CD4-positive, alpha-beta T cell treated with Interleukin-6 at 100 ng/mL for 8 hours (primary cell): ENCODE measurements around the gene CCM2.

Source experiments
- DNase-seq: peaks from one replicate; pipeline ENCODE4 v3.0.0-alpha.2; 2020; ENCODE audit warnings: mixed read lengths, low spot score

Gene CCM2

GRCh38 chr7:45000093-45001032 is at the start of gene CCM2:
Gene CCM2, plus strand, starts transcription at chr7:45000201. Its CDS starts 133 bp downstream, at chr7:45000334.
- no peak for DNase-seq

- DNase-seq, result no peak
Observed at GRCh38 chr7:44953156-44953555, 46.8 kb upstream of the CCM2 start.

- no peak for DNase-seq
Observed at GRCh38 chr7:44955733-44956132, 44.3 kb upstream of the CCM2 start.

GRCh38 chr7:44956157-44956766 is 43.7 kb upstream of the CCM2 start:
- DNase-seq, result no peak

- DNase-seq, result no peak
Observed at GRCh38 chr7:44958645-44959344, 41.2 kb upstream of the CCM2 start.

GRCh38 chr7:44959433-44959951 is 40.5 kb upstream of the CCM2 start:
- no peak for DNase-seq

- DNase-seq, result no peak
Observed at GRCh38 chr7:44960011-44960580, 39.9 kb upstream of the CCM2 start.

GRCh38 chr7:44961844-44962482 is 38.0 kb upstream of the CCM2 start:
- DNase-seq, result no peak

- DNase-seq, result no peak
Observed at GRCh38 chr7:44962483-44963251, 37.3 kb upstream of the CCM2 start.

GRCh38 chr7:44963364-44964290 is 36.4 kb upstream of the CCM2 start:
- no peak for DNase-seq

- DNase-seq, result no peak
Observed at GRCh38 chr7:44964384-44964830, 35.6 kb upstream of the CCM2 start.

- DNase-seq, result no peak
Observed at GRCh38 chr7:44964831-44965440, 35.1 kb upstream of the CCM2 start.

GRCh38 chr7:44965441-44965903 is 34.5 kb upstream of the CCM2 start:
- no peak for DNase-seq

- no peak for DNase-seq
Observed at GRCh38 chr7:44965937-44966730, 33.9 kb upstream of the CCM2 start.

- DNase-seq, result no peak
Observed at GRCh38 chr7:44966731-44967538, 33.1 kb upstream of the CCM2 start.

GRCh38 chr7:44967571-44968446 is 32.2 kb upstream of the CCM2 start:
- no peak for DNase-seq
